Raji (cell line): ENCODE measurements around the gene FAM227B.

Experiments used
- POLR2A ChIP-seq: IDR thresholded peaks from 2 replicates; pipeline ENCODE4 v1.6.1; 2011; ENCODE audit warnings: low read depth, low read length, control low read depth; ENCODE audit not compliant: insufficient read depth

Gene FAM227B

GRCh38 chr15:49303003-49303402, 317.6 kb downstream of the FAM227B start:
- no peak for TF ChIP-seq POLR2A

GRCh38 chr15:49301562-49301961, 319.1 kb downstream of the FAM227B start:
- TF ChIP-seq POLR2A: no peak

- TF ChIP-seq POLR2A: no peak
Observed at GRCh38 chr15:49300856-49301255, 319.8 kb downstream of the FAM227B start.

- TF ChIP-seq POLR2A: no peak
Observed at GRCh38 chr15:49297584-49297983, 323.0 kb downstream of the FAM227B start.

- TF ChIP-seq POLR2A: no peak
Observed at GRCh38 chr15:49296258-49296657, 324.4 kb downstream of the FAM227B start.

GRCh38 chr15:49293941-49294340, 326.7 kb downstream of the FAM227B start:
- TF ChIP-seq POLR2A: no peak

GRCh38 chr15:49290191-49290590, 330.4 kb downstream of the FAM227B start:
- no peak for TF ChIP-seq POLR2A

- no peak for TF ChIP-seq POLR2A
Observed at GRCh38 chr15:49288391-49288790, 332.2 kb downstream of the FAM227B start.

GRCh38 chr15:49287481-49287880, 333.1 kb downstream of the FAM227B start:
- no peak for TF ChIP-seq POLR2A

- no peak for TF ChIP-seq POLR2A
Observed at GRCh38 chr15:49286649-49287404, 333.8 kb downstream of the FAM227B start.

GRCh38 chr15:49282366-49282765, 338.3 kb downstream of the FAM227B start:
- no peak for TF ChIP-seq POLR2A

GRCh38 chr15:49279521-49280456, 340.8 kb downstream of the FAM227B start:
- TF ChIP-seq POLR2A: no peak

- no peak for TF ChIP-seq POLR2A
Observed at GRCh38 chr15:49278751-49279150, 341.9 kb downstream of the FAM227B start.
